ENCODE measurements around the gene CRACDL. TPM values are rescaled to one million over a fixed set of nuclear protein-coding genes. Genes with fewer than 3 reads are reported as not detected.

CRACDL gene
- total and polyA plus RNA-seq, 2 of the 13 experiments (the other 11 are each of a cell fraction or from before 2014, with no cell fraction given), result 0.15 to 0.26 TPM

- intact Hi-C loops (cut with micrococcal nuclease; ENCODE audit: unreplicated experiment) (no loop called here), in situ Hi-C loops (cut with HindIII; ENCODE audit: extremely low pct_ligation_motif_present, low pct_unique_long_range_greater_than_20kb) (no loop called here)
- Histone ChIP-seq H2AFZ (ENCODE audit: low read length) (no peak overlapping the region), H3K27me3 (ENCODE audit: control insufficient read depth in 1 of 2, insufficient read depth in 2 of 2, low read length in 2 of 2) (no peaks in the 10 kb centered on the region), H3K9me3 (ENCODE audit: low read length) (no peaks in the 10 kb centered on the region), H3K27ac (ENCODE audit: extremely low read length, insufficient read depth, low read length) (no peak overlapping the region), H3K9ac (ENCODE audit: insufficient read depth, low read depth, low read length) (no peak overlapping the region), H3K4me1 (ENCODE audit: insufficient read depth, low read length) (peaks cover 20% of the 10 kb centered on the region), H3K79me2 (ENCODE audit: insufficient read depth, low read length) (no peaks in the 10 kb centered on the region), H4K20me1 (ENCODE audit: insufficient read depth, low read length) (no peaks in the 10 kb centered on the region), H3K4me2 (ENCODE audit: low read depth, low read length) (no peak overlapping the region), H3K4me3 (replicated peaks in 1 of 3; ENCODE audit: insufficient read depth in 1 of 3, low read depth in 2 of 3, low read length in 3 of 3) (no peak overlapping the region), H3K36me3 (replicated peaks in 1 of 2; ENCODE audit: control insufficient read depth in 1 of 2, insufficient read depth in 2 of 2, low read length in 2 of 2) (no peaks in the 10 kb centered on the region)
- CTCF ChIA-PET (ENCODE audit: low intra/inter-chr PET ratio, low total read pairs), result no interaction called here
- ATAC-seq, result no peak
- 96% methylated on average over 2 of the region's 2 CpGs for WGBS (ENCODE audit: low lambda C conversion rate)
- POLR2A ChIA-PET, result no interaction called here
- no TSS peak for BruUV-seq (replicated peaks)
- TF ChIP-seq HHEX (CRISPR knock-in tag; IDR thresholded peaks at IDR 0.05) (no peak), ZBTB39 (CRISPR knock-in tag; IDR thresholded peaks at IDR 0.05) (no peak), MYNN (CRISPR knock-in tag; IDR thresholded peaks at IDR 0.05; ENCODE audit: low read depth) (no peak), RBAK (CRISPR knock-in tag; IDR thresholded peaks at IDR 0.05) (no peak), RNF2 (conservative IDR thresholded peaks at IDR 0.05; ENCODE audit: low read depth) (no peak), REPIN1 (CRISPR knock-in tag; IDR thresholded peaks at IDR 0.05; ENCODE audit: borderline replicate concordance, low read depth) (no peak), ZNF740 (CRISPR knock-in tag; IDR thresholded peaks at IDR 0.05) (no peak), ERF (CRISPR knock-in tag; IDR thresholded peaks at IDR 0.05) (no peak), NCOA5 (CRISPR knock-in tag; IDR thresholded peaks at IDR 0.05) (no peak), ZNF558 (CRISPR knock-in tag; IDR thresholded peaks at IDR 0.05; ENCODE audit: borderline replicate concordance) (no peak)
- DNase-seq (ENCODE audit: low spot score), result no peak
- no peak for FAIRE-seq
Measured at GRCh38 chr2:98811766-98812165, 124.3 kb downstream of the CRACDL start.
